ENCODE measurements around the gene MAGI3.
"Not testable (repeated sequence)": the region's sequence is repeated elsewhere in the genome, so short reads cannot be mapped to it uniquely, and the experiment has no call there.

MAGI3 gene

DNA sequence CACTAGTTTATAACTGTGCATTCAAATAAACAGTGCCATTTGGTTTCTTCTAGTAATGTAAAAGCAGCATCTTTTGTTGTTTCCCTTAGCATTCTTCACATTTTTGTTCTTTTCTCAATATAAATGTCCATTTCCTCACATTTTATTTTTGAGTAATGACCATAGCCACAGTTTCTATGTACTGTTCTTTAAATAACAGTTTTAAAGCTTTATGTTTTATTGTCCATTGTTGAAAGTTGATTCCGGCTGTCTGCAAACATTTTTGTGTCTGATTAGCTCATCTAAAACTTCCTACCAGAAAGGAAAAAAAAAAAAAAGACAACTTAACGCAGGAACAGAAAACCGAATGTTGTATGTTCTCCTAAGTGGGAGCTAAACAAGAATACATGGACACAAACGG, 139.7 kb downstream of the MAGI3 start:
- DNase-seq: no peak

DNA sequence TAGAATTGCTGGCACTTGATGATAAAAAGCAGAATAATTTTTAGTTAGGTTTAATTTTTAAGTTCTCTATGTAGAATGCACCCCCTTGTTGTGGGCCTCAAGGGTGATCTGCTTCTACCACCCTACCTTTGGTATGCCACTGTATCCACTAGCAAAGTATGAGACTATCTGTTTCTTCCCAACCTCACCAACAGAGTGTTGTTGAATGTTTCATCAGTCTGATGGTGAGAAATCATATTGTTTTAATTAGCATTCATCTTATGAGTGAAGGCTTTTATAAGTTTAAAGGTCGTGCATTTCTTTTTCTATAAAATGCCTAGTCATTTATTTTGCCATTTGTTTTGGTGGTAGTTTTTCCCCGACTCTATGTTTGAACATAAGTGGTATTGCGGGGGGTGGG, 141.0 kb downstream of the MAGI3 start:
- DNase-seq: no peak

DNA sequence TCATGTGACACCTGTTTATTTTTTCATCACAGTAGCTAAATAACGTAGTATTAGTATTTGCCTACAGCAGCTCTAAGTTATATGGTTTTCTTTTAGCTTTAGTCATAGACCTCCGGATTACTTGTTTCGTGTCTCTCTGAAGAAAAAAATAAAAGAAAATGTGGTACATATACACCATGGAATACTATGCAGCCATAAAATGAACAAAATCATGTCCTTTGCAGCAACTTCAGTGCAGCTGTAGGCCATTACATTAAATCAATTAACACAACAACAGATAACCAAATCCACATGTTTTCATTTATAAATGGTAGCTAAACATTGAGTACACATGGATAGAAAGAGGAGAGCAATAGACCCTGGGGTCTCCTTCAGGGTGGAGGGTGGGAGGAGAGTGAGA, 142.7 kb downstream of the MAGI3 start:
- no peak for DNase-seq

DNA sequence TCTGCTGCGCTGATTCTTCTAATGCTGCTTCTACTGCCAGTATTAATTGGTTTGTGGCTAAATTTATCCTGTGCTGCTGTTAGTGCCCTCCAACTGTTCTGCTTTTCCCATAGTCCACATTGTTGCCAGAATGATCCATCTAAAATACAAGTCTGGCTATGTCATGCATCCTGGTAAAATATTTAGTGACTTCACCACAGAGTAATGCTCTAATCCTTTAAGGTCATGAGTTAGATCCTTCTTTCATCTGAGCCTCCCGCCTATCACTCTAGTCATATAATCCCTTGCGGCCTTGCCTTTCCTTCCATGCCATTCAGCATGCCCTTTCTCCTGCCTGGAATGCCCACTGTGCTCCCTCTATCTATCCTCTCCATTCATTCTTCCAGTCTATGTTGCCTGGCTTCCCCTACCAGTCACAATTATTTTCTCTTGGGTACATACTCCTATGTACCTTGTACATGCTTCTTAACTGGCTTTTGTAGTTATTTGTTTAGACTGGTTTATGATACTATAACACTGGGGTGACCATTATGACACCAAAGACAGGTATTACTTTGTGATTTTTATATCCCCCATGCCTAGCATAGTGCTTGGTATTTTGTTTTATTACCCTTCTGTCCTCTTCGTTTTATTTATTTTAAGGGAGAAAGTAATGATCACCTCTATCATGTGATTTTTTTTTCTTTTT, 144.0 kb downstream of the MAGI3 start:
- no peak for DNase-seq

DNA sequence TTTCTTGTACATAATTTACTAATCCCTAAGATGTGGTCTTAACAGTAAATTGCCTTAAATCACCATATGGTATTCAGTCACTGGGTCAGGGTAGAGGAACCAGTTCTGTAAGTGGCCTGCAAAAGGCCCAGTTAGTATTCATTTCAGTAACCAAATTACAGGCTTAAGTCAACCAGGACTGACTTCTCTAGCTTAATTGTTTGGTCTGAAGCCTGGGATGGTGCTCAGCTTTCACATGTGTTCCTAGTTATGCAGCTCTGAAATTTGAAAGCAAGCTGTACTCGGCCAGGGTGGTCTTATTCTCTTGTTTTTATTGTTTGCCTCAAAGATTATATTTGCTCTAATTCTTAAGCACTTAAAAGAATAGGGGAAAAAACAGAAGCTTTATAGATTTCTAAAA, 144.6 kb downstream of the MAGI3 start:
- no peak for DNase-seq

DNA sequence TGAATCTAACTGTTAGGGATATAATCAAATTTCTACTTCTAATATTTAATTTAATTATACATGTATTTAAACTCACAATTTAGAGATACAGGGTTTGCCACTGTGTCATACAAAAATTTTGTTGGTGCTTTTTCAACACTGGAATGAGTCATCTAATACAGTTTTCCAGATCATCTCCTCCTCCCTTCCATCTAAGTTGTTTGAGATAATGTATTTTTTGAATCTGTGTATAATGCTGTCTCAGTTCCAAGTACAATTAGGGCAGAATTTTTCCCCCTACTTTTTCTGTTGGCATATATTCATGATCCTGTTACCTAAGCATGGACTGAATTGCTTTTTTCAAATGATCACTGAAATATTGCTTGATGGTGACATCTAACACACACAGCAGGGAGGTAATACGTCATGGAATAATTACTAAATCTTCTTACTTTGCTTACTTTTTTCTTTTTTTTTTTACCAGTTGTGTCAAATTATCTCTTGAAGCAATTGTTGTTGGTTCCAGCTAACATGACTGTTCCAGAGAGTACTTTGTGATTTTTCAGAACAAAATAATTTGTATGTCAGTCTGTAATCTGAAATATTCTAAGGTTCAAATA, 146.0 kb downstream of the MAGI3 start:
- DNase-seq: no peak

DNA sequence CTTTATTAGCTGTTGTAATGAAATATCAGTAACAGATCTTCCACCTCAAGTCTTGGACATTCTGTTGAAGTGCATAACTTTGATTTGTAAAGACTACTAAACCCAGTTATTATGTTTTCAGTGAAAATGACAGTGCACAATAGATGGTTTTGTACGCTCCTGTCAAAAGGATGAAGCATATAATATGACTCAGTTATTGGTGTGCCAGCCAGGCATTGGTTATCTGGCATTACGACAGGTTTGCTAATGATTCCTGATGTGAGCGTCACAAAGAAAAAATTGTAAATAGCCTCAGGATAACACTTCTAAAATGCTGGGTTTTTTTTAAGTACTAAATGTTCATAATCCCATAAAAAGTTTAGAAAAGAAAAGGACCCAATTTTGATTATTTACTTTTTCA, 147.9 kb downstream of the MAGI3 start:
- no peak for DNase-seq

DNA sequence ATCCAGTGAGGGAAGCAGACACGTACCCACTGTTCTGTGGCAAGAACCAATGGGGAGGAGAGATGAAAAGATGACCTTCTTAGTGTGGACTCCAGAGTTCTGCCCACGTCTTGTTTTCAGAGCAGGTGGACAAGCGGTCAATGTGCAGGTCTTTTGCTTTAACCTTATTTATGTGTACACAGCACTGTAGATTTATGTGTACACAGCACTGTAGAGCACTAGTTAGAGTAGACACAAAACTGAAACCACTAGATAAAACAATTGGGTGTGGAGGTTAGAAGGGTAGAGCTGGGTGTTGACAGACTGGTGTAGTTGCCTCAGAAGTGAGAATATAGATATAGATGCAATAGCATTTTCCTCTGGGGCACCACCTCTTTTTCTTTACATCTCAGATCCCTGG, 150.0 kb downstream of the MAGI3 start:
- no peak for DNase-seq

DNA sequence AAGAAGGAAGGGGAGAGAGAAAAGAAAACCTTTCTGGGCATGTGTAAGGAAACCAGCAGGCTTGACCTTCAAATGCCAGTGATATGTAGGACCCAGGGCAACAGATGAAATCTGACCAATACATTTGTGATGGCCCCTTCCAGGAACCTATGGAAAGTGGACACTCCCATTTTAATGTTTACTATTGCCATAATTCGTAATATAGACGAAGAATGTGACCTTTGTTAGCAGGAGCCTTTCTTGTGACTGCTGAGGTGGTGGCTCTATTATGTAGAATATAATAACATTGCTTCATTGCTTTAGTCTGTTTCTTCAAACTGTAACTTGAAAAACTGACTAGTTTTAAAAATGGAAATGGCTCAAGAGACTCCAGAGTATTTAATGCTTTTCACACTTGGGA, 150.8 kb downstream of the MAGI3 start:
- no peak for DNase-seq

DNA sequence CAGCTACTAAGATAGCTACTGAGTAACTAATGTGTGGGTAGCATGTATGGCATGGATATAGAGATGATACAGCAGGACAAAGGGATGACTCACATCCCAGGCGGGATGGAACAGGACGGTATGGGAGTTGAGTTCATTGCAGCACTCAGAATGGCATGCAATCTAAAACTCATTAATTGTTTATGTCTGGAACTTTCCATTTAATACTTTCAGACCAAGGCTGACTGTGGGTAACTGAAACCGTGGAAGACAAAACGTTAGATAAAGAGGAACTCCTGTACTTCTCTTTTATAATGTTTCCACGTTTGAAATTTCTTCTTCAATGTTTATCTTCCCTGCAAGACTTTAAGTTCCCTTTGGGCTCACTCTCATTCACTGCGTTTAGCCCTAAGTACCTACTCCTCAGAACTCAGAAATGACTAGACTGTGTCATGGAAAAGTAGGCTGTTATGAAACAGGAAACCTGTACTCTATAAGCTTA, 151.9 kb downstream of the MAGI3 start:
- no peak for DNase-seq

DNA sequence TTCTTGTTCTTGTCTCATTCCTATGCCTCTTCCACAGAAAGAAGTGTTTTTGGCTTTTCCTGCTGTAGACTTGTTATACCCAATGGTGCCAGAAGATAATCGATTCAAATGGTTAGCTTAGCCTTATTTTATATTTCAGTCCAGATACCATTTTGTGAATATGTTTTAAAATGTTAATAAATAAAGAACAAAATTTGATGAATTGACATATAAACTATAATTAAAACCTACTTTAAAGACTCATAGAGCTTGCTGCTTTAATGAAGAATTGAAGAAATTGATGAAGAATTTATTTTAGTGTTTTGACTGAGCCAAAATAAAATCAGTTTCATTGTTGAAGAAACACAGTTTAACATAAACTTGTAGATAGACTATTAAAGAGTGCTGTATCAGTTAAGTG, 152.8 kb downstream of the MAGI3 start:
- no peak for DNase-seq

DNA sequence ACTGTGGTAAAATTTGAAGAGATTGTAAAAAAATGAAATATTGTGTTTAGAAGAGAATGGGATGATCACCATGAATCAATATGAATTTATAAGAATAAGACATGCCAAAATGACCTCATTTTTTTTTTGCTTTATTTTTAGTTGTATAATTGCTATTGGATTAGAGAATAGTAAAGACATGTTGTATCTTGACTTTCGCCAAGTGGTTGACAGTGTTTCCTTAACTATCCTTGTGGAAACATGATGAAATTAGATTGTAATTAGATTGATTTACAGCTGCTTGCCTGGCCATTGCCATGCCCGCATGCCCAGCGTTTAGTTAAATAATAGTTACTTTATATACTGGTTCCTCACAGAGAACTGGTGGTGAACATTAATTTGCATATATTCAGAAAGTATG, 154.9 kb downstream of the MAGI3 start:
- DNase-seq: no peak

DNA sequence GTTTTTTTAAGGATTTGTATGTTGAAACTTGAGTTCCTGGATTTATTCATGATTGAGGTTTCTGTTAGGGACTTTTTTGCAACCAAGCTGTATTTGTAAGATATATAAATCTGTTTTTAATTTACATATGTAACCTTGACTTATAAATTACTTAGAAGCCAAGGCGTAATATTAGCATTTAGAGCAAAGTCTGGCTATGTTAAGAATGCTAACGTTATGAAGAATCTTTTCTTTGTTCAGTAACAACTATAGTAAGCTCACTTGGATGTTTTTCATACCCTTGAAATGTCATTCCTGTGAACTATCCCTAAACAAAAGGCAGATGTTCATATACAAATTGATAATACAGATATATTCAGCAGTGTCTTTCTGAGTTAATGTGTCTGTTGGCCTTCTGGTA, 155.3 kb downstream of the MAGI3 start:
- no peak for DNase-seq

DNA sequence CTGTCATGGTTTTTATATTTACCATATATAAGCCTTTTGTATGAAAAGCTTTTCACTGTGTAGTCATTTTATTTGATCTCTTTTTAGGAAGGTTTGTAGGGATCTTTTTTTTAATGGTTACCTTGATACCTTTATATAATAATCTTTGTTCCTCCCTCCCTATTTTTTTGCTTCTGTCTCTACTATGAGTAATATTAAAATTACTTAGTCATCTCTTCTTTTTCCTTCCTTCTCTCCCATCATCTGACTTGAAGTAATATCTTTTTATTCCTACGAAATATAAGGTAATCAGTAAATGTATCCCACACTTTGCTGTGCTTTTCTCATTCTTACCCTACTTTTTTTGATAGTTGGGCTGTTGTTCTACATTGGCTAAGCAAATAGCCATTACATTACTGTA, 161.4 kb downstream of the MAGI3 start:
- no peak for DNase-seq

DNA sequence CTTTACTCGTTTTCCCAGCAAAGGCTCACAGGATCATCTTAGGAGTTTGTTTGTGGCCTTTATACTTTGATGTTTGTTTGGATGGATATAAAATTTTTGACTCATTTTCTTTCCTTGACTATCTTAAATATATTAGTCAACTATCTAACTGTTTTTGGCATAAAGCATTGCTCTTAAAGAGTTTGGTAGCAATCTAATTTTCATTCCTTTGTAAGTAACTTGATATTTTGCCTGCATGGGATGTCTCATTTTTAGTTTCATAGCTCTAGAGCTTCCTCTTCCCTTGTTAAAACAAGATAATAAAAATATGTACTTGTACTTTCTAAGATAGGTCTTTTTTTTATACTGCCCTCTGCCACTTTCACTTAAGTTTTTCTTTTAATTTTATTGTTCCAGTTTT, 161.9 kb downstream of the MAGI3 start:
- no peak for DNase-seq

DNA sequence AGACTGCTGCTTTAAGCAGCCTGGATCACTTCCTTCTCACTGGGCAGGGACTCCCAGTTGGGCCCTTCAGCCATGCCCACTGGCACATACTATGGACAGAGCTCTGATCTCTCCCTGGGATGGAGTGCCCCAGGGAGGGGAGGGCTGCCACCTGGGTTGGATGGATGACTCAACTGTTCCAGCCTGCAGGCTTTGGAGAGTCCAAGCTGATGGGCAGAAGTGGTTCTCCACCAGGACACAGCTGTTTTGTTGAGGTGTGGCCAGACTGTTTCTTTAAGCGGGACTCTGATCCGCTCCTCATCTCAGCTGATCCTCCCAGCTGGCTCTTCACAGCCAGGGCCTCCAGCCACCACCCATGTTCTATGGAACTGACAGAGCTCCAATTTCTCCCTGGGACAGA, 166.9 kb downstream of the MAGI3 start:
- no peak for DNase-seq

DNA sequence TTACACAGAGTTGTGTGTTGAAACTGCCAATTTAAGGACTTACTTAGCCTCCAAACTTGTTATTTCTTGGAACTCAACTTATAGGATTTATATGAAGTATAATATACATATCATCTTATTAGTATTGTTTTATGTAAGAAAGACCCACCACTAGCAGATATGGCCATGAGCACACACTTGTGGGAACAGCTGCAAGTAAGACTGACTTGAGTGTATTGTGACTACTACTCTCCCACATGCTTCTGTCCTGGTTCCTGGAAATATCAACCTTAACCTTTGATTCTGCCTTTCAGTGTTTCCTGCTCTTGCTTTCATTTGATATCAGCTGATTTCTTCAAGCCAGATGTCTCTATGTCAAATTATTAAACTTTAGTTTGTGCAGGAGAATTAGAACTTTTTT, 175.3 kb downstream of the MAGI3 start:
- no peak for DNase-seq

DNA sequence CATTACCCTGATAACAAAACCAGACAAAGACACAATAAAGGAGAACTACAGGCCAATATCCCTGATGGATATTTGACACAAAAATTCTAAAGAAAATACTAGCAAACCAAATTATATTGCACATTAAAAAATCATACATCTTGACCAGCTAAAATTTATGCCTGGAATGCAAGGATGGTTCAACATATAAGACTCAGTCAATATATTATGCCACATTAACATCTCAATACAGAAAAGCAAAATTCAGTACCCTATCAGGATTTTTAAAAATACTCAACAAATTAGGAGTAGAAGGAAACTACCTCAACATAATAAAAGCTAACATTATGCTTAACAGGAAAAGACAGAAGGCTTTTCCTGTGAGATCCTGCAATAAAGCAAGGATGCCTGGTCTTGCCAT, 177.1 kb downstream of the MAGI3 start:
- DNase-seq: no peak

DNA sequence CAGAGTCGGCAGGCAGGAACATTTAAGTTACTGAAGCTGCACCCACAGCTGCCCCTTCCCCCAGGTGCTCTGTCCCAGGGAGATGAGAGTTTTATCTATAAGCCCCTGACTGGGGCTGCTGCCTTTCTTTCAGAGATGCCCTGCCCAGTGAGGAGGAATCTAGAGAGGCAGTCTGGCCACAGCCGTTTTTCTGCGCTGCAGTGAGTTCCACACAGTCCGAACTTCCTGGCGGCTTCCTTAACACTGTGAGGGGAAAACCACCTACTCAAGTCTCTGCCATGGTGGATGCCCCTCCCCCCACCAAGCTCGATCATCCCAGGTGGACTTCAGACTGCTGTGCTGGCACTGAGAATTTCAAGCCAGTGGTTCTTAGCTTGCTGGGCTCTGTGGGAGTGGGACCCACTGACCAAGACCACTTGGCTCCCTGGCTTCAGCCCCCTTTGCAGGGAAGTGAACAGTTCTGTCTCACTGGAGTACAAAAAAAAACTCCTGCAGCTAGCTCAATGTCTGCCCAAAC, 185.5 kb downstream of the MAGI3 start:
- DNase-seq: not testable (repeated sequence)

DNA sequence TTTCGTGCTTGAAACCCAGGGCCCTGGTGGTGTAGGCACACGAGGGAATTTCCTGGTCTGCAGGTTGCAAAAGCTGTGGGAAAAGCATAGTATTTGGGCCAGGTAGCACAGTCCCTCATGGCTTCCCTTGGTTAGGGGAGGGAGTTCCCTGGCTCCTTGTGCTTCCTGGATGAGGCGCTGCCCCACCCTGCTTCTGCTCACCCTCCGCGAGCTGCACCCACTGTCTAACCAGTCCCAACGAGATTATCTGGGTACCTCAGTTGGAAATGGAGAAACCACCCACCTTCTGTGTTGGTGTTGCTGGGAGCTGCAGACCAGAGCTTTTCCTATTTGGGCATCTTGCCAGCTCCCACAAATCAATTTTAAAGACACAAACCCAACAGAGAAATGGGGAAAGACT, 186.0 kb downstream of the MAGI3 start:
- DNase-seq: no peak

DNA sequence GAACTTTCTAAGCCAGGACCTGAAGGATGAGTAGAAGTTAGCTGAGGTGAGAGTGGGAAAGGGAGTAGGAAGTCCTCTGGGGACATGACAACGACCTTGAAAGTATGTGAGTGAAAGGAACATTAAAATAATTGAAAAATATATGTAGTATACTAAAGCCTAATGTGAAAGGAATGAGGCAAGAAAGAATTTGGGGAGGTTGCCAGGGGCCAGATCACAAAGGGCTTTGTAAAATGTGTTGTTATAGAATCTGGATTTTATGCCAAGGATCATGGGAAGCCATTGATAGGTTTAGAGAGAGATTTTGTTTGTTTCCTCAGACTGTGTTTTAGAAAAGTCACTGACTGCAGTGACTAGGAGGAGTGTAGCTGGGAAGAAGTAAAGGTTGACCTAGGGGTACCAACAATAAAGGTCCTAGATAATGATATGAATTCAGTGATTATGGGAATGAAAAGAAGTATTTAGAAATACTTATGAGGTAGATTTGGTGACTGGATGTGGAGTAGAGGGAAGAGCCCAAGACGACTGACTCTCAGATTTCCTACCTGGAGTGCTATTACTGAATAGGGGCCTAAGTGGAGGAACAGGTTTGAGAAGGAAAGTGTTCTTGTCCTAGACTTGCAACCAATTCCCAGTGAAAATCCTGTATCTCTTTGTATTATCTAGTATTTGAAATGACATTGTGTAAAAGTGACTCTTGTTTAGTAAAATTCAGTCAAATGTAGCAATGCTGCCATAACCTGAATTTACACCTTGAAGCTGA, 189.1 kb downstream of the MAGI3 start:
- no peak for DNase-seq

DNA sequence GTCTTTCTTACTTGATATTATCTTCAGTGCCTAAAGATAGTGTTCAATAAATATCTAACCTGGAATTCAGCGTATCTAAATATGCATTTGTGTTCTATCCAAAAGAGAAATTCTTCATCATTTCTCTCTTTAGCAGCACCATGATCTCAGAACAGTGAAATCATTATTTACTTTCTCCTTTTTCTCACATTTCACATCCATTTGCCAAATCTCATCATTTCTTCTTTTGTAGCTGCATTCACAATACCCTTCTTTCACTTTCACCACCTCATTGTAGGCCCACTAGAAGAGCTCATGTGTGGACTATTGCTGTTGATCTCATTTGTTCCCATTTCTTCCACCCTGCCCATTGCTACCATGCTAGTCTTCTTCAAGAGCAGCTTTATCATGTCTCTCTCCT, 191.0 kb downstream of the MAGI3 start:
- DNase-seq: no peak

DNA sequence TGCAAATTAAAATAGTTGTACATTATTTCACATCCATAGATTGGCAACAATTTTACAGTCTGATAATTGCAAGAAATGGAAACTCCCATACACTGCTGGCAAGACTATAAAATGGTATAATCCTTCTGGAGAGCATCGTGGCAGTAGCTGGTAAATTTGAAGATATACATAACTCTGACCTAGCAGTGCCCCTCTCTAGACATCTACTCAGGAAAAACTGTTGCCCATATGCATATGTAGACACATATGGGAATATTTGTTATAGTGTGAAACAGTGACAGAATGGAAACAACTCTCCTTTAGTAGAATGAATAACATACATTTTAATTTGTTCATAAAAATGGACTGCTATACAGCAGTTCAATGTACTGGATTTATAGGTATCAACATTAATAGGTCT, 191.8 kb downstream of the MAGI3 start:
- no peak for DNase-seq

DNA sequence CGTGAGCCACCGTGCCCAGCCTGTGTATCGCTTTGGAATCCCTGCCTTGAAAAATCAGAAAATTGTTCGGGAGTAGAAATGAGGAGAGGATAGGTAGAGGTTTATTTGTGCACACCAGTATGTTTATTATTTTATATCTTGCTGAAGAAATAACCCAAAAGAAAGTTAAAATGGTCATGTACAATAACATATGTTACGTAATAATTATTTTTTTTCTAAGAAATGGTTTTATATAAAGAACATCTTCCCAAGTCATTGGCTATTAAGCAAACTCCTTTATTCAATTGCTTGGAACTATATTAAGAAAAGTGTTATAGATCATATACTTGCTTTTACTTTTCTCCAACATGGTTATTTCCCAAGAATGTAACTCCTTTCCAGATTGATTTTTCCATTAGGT, 197.2 kb downstream of the MAGI3 start:
- DNase-seq: no peak

Measured in stimulated activated CD4-positive, alpha-beta T cell treated with anti-CD3 and anti-CD28 coated beads, Interleukin-15, amount 100 ng/mL, for 24 hours (primary cell).